HG03159 (cell line): ENCODE measurements around the gene ZNF580.

Source experiments
- ATAC-seq: cut with Tn5 transposase; IDR thresholded peaks from one replicate; pipeline ENCODE4 v1.9.1; 2021; ENCODE audit warnings: mild to moderate bottlenecking, moderate library complexity; ENCODE audit not compliant: unreplicated experiment

The ZNF580 gene

DNA sequence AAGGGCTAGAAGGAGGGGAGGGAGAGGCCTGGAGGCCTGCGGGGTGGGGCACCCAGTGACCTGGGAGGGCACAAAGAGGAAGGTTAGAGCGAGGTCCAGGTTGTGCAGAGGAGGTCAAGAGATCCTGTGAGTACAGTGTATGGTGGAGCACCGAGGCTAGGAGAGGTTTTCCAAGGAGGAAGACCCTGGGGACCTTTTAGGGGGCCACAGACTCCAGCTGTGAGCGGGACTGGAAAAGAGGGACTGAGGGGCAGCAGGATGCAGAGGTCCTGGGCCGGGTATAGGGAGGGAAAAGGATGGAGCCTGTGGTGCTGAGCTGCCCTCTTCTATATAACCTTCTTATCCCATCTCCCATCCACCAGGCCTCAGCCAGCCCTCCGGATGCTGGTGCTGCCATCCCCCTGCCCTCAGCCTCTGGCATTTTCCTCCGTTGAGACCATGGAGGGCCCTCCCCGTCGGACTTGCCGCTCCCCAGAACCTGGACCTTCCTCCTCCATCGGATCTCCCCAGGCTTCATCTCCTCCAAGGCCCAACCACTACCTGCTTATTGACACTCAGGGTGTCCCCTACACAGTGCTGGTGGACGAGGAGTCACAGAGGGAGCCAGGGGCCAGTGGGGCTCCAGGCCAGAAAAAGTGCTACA, 3.5 kb downstream of the ZNF580 start:
- no peak for ATAC-seq

DNA sequence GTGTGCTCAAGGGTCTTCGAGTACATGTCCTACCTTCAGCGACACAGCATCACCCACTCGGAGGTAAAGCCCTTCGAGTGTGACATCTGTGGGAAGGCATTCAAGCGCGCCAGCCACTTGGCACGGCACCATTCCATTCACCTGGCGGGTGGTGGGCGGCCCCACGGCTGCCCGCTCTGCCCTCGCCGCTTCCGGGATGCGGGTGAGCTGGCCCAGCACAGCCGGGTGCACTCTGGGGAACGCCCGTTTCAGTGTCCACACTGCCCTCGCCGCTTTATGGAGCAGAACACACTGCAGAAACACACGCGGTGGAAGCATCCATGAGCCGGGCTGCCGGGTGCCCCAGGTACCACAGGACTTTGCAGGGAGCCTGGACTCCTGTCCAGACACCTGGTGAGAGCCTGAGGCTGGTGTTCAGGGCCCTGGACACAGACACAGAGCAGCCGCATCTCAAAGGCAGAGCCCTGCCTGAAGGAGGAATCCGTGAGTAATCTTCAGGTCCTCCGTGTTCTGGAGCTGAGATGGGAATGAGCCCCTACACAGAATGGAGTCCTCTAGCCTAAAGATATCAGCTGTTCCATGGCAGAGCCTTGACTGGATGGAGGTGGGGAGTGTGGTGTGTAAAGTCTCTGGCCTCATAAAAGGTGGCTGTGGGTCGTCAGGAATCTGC, 4.2 kb downstream of the ZNF580 start:
- ATAC-seq, result no peak

DNA sequence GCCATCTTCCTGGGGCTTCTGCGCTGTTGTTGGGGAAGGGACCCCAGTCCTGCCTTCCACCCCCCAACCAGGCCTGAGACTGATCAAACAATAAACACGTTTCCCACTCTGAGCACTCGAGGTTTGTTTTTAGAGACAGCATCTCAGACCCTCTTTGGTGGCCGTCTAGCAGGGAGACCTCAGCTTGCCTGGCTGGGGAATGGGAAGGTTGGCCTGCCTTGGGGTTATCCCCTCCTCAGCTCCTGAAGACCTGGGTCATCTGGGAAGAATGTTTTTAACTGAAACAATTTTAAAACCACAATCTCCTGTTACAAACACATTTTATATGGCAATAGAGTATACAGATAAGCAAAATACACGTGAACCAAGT, 4.7 kb downstream of the ZNF580 start:
- no peak for ATAC-seq

DNA sequence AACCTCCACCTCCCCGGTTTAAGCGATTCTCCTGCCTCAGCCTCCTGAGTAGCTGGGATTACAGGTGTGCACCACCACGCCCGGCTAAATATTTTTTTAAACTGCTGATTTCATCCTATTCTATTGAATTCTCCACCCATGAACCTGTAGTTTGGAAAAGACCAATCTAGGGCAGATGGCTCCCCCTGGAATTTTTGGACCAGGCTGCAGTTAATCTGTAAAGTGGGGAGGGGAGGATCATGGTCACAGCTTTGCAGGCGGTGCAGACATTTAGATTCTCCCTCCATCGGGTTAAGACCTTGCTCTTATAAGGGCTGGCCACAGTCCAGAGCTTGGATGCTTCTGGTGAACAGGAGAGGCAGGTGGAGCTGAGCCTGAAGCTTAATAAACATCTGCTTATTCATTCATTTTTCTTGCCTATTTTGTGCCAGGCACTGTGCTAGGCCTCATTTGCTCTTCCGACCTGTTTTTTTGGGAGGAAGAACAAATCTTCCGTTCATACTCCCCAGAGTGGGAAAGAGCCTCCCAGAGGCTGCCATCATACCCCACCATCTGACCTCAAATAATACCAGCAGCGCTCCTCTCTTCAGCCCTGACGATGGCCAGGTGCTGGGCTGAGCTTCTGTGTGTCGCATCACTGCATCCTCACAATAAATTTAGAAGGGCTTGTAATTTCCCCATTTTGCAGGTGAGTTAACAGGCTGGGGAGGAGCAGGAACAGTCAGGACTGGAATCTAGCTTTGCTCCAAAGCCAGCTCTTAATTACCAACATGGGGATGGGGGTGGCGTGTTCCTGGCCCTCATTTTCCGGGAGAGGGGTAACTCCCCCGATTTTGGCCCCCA, 6.3 kb downstream of the ZNF580 start:
- no peak for ATAC-seq

DNA sequence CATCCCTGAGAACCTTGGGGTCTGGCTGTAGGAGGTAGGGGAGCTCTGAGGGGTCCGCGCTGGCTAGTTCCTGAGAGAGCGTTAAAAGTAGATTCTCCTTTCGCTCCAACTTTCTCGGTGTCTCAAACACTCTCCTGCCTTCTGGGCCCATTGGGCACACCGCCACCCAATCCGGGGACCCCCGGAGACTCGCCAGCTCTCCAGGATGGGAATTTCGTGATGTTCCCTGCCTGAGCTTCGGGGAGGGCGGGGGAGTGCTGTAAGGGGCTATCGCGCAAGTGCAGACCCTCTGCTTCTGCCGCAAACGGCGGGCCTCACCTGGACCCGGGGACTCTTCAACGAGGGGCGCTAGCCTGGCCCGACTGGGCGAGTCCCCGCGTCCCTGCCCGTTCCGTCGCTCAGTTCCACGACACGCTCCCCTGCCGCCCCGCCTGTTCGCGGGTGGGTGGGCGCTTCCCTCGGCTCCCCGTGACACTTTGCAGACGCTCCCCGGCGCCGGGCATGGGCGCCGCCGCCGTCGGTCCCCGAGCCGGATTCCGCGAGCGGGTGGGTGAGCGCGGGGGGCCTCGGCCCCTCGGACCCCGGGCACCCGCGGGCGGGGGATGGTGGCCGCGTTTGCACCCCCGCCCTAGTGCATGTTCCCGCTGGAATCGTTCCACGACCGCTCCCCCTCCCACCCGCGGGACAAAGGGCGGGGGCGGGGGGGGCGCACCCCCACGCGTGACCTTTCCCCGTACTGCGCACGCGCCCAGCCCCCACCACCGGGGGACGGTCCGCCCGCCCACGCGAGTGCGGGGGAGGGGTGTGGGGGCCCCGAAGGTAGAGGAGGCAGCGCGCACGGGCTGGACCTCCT, 7.2 kb downstream of the ZNF580 start, which contains the start of gene CCDC106:
Gene CCDC106 (plus strand): TSS at position 481 of the 853 bp plus-strand sequence. CDS start 835 bp downstream, outside the sequence.
- ATAC-seq, result no peak

DNA sequence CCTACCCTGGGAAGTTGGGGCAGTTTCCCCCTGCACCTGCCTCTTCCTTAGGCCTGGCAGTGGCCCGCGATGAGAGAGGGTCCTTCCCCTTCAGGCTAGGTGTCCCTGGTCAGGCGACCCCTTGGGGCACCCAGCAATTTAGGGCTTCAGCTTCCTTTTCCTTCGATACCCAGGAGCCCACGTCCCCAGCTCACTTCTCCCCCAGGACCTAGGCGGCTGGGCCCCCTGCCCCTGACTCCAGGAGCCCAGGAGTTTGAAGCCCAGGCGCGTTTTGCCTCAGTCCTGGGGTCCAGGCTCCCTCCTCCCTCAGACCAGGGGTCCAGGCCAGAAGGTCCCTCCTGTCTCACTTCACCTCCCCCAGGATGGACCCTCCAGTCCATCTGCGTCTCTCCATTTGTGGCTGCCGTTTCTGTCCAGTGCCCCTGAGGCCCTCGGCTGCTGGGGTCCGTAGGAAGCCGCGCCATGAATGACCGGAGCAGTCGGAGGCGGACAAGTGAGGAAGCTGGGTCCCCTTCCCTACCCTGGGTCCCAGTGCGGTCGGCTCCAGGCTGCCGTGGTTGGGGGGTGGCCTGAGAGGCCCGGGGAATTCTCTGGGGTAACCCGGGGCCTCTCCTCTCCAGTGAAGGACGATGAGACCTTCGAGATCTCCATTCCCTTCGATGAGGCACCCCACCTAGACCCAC, 7.9 kb downstream of the ZNF580 start:
- ATAC-seq, result no peak

DNA sequence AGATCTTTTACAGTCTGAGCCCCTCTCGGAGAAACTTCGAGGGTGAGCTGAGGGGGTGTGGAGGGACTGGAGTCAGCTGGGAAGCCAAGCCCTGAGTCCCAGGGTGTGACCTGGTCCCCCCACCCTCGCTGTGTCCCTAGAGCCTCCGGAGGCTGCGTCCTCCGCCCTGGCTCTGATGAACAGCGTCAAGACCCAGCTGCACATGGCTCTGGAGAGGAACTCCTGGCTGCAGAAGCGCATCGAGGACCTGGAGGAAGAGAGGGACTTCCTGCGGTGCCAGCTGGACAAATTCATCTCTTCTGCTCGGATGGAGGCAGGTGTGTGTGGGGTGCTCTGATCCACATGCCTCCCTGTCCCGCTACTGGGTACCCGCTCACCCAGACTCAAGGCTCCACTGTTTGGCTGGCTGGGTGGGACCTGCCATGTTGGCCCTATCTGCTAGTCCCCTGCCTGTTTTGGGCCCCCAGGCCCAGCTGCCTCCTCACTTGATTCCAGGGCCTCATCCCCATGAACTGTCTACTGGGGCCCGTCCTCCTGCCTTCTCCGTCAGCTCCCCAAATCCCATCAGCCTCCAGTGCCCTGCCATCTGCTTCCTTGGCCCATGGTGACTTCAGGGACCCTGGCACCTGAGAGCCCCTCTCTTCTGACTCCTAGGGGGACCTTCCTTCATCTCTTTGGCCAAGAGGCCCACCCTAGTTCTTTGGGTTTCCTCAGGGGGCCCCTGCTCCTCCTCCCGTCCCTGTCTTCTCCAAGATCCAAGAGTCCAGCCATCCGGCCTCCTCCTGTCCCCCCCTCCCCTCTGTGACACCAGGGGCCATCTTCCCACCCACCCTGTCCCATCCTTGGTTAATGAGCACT, 8.7 kb downstream of the ZNF580 start:
- no peak for ATAC-seq

DNA sequence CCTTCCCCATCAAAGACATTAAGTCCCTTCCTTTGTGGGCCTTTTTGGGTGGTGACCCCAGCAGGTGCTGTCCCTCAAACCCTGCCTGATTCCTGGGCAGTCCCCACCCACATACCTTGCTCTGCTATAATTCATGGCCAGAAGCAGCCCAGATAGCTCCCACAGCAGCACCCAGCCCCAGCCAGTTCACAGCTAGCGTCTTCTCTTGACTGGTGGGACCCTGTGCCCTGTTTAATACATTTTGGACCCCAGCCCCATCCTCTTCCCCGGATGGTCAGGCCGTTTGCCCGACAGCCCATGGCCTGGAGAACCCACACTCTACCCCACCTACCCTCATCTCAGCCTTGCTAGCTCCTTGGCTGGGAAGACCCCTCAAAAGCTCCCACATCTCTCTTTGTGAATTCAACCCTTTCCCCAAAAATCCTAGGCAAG, 9.3 kb downstream of the ZNF580 start:
- ATAC-seq, result no peak

DNA sequence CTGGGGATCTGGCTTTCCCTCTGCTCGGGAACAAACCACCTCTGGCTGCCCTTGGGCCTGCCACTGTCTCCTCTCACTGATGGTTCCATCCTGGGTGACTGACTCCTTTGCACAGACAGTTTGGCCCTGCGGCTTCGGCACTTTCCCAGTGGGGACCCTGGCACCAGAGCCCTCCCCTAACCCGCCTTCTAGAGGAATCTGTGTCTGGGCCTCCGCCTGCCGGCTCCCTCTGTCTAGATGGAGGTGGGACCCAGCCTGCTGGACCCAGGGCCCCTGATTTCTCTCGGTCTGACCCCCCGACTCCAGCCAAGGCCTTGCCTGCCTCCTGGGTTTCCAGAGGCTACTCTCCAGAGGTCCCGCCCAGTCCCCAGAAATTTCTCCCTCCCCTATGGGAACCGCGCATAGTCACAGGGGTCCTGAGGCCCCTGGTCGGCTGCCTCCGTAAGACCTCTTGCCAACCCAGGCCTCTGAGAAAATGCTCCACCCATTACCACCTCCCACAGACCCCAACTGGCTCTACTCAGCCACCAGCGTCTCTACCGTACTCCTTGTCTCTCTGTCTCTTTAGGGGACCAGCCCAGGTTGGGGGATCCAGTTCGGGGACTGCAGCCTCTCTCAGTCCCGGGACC, 9.9 kb downstream of the ZNF580 start:
- no peak for ATAC-seq

DNA sequence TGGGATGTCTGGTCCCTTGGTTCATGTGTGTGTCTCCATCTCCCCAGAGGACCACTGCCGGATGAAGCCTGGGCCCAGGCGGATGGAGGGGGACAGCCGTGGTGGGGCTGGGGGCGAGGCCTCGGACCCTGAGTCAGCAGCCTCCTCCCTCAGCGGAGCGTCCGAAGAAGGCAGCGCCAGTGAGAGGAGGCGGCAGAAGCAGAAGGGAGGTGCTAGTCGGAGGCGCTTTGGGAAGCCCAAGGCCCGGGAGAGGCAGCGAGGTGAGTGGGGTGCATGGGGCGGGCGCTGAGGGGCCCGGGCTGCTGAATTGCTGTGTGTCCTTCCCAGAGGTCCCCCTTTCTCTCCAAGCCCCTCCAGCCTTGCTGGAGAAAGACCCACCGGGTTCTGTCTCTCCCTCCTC, 10.4 kb downstream of the ZNF580 start:
- no peak for ATAC-seq

DNA sequence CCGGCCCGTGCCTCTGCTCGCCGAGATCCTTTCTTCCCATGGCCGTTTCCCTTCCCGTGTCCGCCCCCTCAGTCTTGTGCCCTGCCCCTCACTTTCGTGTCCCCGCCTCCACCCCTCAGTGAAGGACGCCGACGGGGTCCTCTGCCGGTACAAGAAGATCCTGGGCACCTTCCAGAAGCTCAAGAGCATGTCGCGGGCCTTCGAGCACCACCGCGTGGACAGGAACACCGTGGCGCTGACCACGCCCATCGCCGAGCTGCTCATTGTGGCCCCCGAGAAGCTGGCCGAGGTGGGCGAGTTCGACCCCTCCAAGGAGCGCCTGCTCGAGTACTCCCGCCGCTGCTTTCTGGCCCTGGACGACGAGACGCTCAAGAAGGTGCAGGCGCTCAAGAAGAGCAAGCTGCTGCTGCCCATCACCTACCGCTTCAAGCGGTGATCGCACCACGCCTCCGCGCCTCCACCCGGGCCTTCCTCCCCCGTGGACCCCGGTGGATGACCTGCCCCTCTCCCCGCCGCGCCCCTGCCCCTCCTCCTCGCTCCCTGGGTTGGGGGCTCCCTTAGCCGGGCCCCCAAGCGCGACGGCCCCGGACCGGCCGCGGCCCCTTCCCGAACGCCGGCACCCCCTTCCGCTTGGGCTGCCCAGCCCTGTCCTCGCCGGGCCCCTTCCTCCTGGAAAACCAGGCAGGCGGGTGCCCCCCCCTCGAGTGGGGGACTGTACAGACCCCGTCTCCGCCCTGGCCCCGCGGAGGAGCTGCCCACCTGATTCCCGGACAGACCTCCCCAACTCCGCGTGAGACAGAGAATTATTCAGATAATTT, 11.7 kb downstream of the ZNF580 start:
- no peak for ATAC-seq

DNA sequence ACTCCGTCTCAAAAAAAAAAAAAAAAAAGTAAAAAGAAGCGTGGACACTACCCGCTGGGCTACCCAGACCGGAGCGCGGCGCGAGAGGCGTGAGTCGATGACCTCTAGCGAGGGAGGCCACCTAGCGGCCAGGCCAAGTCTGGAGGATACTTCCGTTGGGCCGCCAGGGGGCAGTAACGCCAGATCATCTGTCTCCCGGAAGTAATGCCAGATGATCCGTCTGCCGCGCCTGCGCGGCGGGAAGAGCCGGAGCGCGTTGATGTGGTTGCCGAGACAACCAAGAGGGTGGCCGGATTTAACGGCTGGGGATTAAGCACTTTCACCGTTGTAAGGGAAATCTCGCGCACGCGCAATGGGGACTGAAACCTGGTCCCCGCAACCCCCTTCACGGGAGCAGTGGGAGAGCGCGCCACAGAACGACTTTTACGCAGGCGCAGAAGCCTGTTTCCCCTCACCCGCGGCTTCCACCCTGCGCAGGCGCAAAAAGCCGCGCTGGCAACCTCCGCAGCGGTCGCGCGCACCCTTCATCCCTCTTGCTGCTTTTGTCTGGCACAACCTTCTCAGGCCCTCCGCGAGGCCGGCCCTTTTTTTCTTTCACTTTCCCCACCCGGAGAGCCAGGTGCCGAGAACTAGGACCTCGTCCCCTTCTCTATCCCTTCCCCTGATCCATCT, 13.0 kb downstream of the ZNF580 start:
- ATAC-seq, result peak; percentile 38

DNA sequence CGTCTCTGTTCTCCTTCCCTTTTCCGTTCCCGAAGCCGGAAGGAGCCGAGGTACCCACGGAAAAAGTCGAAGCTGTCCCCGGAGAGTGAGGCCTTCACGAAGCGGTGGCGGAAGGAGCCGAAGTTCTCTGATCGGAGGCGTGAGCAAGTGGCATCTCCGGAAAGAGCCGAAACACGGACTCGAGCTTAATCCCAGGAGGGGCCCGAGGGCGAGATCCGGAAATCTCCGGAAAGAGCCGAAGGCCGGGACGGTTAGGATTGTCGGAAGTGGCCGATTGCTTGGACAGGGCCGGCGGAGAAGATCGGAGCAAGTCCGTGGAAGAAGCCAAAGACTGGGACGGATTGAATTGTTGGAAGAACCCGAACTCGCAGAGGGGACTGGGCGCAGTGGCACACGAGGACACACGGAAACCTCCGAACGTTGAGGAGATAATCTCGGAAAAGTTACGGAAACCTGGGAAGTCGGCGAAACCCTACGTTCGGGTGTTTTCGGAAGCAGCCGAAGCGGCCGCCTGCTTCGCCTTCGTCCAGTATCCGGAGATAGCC, 13.6 kb downstream of the ZNF580 start:
- peak; percentile 64 for ATAC-seq

DNA sequence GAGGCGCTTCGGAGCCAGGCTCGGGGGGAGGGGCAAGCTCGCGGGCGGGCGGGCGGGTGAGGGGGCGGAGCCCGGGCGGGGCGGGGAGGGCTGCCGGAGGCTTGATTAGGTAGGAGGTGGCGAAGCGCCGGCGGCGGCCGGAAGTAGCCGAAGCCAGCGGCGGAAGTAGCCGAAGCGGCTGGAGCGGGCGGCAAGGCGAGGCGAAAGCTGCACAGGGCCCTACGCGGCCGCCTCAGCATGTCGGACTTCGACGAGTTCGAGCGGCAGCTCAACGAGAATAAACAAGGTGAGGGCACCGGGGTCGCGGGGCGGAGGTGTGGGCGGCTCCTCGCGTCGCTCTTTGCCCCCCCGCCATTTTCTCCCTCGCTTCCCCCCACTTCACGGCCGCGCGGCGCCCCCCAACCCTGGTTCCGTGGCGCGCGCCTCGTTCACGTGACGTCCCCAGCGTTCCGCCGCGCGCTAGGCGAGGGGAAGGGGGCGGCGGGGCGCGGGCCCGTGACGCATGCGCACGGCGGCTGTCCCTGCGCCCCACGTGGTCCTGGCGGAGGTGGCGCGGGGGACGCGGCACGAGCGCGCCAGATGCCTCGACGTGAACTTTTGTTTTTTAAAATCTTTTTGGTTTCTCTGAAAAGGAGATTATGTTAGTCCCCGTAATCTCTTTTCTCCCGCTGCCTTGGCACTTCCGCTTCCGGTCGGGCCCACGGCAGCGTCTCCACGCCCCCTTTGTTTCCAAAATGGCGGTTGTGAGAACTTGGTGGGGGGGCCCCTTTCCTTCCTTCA, 14.3 kb downstream of the ZNF580 start, which contains the start of gene U2AF2:
Gene U2AF2 (plus strand): TSS at position 168 of the 780 bp plus-strand sequence. CDS start 70 bp downstream, at position 238.
- peak; percentile 38 for ATAC-seq

DNA sequence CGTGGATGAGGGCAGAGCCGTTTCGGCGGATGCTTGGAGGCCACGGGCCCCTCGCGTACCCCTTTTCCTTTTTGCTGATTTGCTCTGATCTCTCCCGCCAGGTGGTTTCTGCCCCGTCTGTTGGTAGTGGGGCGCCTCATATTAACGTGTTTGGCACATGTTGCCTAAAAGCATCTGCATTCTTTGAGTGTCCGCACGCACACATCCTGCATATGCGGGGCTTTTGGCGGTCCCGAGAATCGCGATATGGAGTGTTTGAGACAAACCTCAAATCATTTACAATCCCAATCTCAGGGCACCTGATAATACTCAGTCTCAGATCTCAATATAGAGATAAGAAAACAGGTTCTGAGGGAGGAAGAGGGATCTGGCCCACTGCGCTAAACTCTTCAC, 14.8 kb downstream of the ZNF580 start:
- ATAC-seq, result no peak

DNA sequence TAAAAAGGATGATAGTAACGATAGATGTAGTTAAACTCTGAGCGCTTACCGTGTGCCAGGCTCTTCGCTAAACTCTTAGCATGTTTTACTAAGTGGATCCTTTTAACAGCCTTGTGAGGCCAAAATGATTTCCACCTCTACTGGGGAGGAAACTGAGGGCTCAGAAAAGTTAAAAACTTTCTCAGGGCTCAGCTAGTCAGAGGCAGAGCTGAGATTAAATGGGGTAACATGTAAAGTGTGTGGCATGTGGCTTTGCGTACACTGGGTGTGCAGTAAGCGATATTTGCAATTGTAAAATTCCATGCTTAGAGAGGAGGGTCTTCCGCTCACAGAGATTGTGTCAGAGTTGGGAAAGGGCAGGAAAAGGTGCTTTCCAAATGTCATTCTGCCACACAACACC, 15.8 kb downstream of the ZNF580 start:
- ATAC-seq, result no peak
